Sigmoid colon (tissue), 7 donors: ENCODE data around the gene PARD3. TPM values are rescaled to one million over a fixed set of nuclear protein-coding genes. Genes with fewer than 3 reads are reported as not detected.

Experiments used
- DNase-seq: peaks from one replicate; pipeline ENCODE4 v3.0.0-alpha.2; 2019
- H3K27ac ChIP-seq, 4 donors: fragments of 200-600 bp; sonication (generic); one replicate each; pipeline ENCODE4 v1.5.1; 2016 to 2019; ENCODE audit warnings: mild to moderate bottlenecking in 1 of 4
- H3K27me3 ChIP-seq, 3 donors: fragments of 200-600 bp; sonication (generic); one replicate each; pipeline ENCODE4 v1.5.1; 2019; ENCODE audit warnings: mild to moderate bottlenecking in 1 of 3
- H3K36me3 ChIP-seq, 4 donors: fragments of 200-600 bp; sonication (generic); one replicate each; pipeline ENCODE4 v1.5.1; 2016 to 2019
- H3K4me1 ChIP-seq, 4 donors: fragments of 200-600 bp; sonication (generic); one replicate each; pipeline ENCODE4 v1.5.1; 2017 to 2019
- H3K4me3 ChIP-seq, 4 donors: fragments of 200-600 bp; sonication (generic); one replicate each; pipeline ENCODE4 v1.5.1; 2017 to 2019; ENCODE audit warnings: mild to moderate bottlenecking in 2 of 4, moderate library complexity in 1 of 4
- H3K9me3 ChIP-seq, 4 donors: fragments of 200-600 bp in 3 of 4; sonication (generic) in 3 of 4; one replicate each; pipeline versions ENCODE4 v1.5.1 to v1.6.1; 2013 to 2019
- EP300 ChIP-seq, 4 donors: sonication (generic); formaldehyde crosslinking; IDR thresholded peaks; one replicate each; pipeline ENCODE4 v1.6.1; 2017; ENCODE audit warnings: antibody characterized with exemption in 4 of 4
- POLR2A ChIP-seq, 2 donors: fragments of 450-650 bp; IDR thresholded peaks; one replicate each; pipeline ENCODE4 v1.6.1; 2016; ENCODE audit warnings: antibody characterized with exemption in 2 of 2, mild to moderate bottlenecking in 2 of 2, moderate library complexity in 2 of 2
- POLR2AphosphoS5 ChIP-seq, 4 donors: sonication (generic); formaldehyde crosslinking; IDR thresholded peaks; one replicate each; pipeline ENCODE4 v1.6.1; 2017; ENCODE audit warnings: antibody characterized with exemption in 4 of 4
- WGBS, 2 donors: extraction: QIAGEN DNeasy Blood & Tissue Kit; methylation state at CpG; one replicate each; pipeline ENCODE4 v1.1.7; 2013; 5-methylcytosine and 5-hydroxymethylcytosine counted together
- intact Hi-C: fragments of 100-400 bp; cut with DNase I; formaldehyde crosslinking; loops from one replicate; pipeline ENCODE4 v1.15.1; 2023
- polyA plus RNA-seq, 3 donors: library from polyadenylated mRNA; stranded (reverse); fragments of 200-250 nt; gene quantifications; one replicate each; pipeline ENCODE4 v1.2.3, GENCODE V29; 2013
- total RNA-seq, 4 donors: library from RNA; depleted of rRNA; stranded (reverse); fragments of >200 nt; gene quantifications; one replicate each; pipeline ENCODE4 v1.1.0, GENCODE V29; 2016
- TF ChIP-seq, protein P1 (sequence below), 4 experiments: fragments of 450-650 bp in 3 of 4; fragments of 200-600 bp in 1 of 4; IDR thresholded peaks; one replicate each; pipeline ENCODE4 v1.5.1; 2016 to 2019; ENCODE audit warnings: antibody characterized with exemption in 4 of 4, mild to moderate bottlenecking in 3 of 4, moderate library complexity in 2 of 4
- donor health status: healthy with polysubstance abuse.
- donor health status: Bipolar disorder and iron deficiency.
- donor health status: healthy.

Gene PARD3
- total and polyA plus RNA-seq, 7 donors, result 17.5 to 96.4 (median 75.9) TPM

DNA sequence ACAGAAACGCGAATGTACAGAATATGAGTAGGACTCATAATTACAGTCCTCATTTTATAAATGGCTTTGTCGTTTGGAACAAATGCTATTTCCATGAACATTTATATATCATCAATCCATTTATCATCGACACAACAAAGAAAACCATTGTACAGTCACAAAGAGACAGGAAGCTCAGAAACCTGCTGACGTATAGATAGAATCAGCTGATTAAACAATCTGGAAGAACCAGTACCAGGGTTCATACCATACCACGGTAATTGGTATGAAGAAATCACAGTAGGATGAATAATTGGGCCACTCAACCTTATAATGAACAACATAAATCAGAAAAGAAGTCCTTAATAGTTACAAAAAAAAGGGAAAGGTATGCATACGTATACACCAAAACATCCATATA, 295.0 kb downstream of the PARD3 start:
- 39 to 77% methylated on average over 7 of the region's 7 CpGs for WGBS, 2 donors
- Histone ChIP-seq H3K4me3 (no peak overlapping the region), H3K27me3 (no peaks in the 10 kb centered on the region), H3K4me1 (no peaks in the 10 kb centered on the region), H3K36me3 (peaks cover 0 to 6% (median 0%) of the 10 kb centered on the region in 4 donors), H3K9me3 (no peaks in the 10 kb centered on the region), H3K27ac (no peak overlapping the region)
- intact Hi-C loops, result no loop called here
- no peak for DNase-seq
- no peak for TF ChIP-seq EP300 (IDR thresholded peaks at IDR 0.05)
- TF ChIP-seq, protein P1, sequence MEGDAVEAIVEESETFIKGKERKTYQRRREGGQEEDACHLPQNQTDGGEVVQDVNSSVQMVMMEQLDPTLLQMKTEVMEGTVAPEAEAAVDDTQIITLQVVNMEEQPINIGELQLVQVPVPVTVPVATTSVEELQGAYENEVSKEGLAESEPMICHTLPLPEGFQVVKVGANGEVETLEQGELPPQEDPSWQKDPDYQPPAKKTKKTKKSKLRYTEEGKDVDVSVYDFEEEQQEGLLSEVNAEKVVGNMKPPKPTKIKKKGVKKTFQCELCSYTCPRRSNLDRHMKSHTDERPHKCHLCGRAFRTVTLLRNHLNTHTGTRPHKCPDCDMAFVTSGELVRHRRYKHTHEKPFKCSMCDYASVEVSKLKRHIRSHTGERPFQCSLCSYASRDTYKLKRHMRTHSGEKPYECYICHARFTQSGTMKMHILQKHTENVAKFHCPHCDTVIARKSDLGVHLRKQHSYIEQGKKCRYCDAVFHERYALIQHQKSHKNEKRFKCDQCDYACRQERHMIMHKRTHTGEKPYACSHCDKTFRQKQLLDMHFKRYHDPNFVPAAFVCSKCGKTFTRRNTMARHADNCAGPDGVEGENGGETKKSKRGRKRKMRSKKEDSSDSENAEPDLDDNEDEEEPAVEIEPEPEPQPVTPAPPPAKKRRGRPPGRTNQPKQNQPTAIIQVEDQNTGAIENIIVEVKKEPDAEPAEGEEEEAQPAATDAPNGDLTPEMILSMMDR (IDR thresholded peaks at IDR 0.05), result no peak
- TF ChIP-seq POLR2AphosphoS5 (IDR thresholded peaks at IDR 0.05), result no peak
- TF ChIP-seq POLR2A (IDR thresholded peaks at IDR 0.05), result no peak

DNA sequence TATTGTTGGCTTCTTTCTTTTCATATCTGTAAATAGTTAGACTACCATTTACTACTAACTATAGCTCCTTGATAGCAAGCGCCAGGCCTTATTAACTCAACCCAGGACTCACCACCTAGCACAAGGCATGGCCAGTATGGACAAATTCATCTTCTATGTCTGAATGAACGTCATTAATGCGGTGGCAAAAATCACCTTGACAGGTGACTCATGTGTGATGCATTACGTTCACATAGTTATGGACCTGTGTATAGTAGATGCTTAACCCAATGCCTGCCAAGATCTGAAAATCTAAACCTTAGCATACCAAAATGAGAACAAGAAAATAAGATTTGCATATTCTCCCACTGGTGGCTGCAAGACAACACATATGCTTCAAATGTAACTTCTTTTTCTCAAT, 300.8 kb downstream of the PARD3 start:
- H3K9me3 ChIP-seq, result no peaks in the 10 kb centered on the region
- DNase-seq, result no peak
- intact Hi-C loops, result no loop called here
- no peaks in the 10 kb centered on the region for H3K27me3 ChIP-seq
- H3K4me1 ChIP-seq, result no peaks in the 10 kb centered on the region
- no peak for TF ChIP-seq POLR2AphosphoS5 (IDR thresholded peaks at IDR 0.05)
- TF ChIP-seq, protein P1 (IDR thresholded peaks at IDR 0.05), result no peak
- TF ChIP-seq EP300 (IDR thresholded peaks at IDR 0.05), result no peak
- no peak for TF ChIP-seq POLR2A (IDR thresholded peaks at IDR 0.05)
- 96% methylated on average over 4 of the region's 4 CpGs for WGBS, 2 donors
- H3K36me3 ChIP-seq, result peaks cover 0 to 9% (median 0%) of the 10 kb centered on the region in 4 donors
- no peak overlapping the region for H3K4me3 ChIP-seq
- H3K27ac ChIP-seq, result no peak overlapping the region

DNA sequence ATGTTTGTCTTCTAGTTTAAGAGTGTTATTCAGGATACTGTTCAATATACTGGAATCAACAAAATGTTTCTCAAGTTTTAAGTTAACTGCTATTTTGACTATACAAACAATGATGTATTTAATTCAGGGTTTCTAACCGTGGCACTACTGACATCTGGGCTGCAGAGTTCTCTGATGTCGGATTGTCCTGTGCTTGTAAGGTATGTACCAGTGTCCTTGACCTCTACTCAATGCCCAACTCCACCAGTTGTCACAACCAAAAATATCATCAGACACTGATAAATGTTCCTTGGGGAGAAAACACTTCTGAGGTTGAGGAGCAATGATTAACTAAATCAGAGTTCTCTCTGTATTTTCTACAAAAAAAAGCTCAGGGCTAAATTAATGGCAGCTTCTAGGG, 301.5 kb downstream of the PARD3 start:
- Histone ChIP-seq H3K27me3 (no peaks in the 10 kb centered on the region), H3K36me3 (peaks cover 0 to 9% (median 0%) of the 10 kb centered on the region in 4 donors), H3K9me3 (no peaks in the 10 kb centered on the region), H3K27ac (no peak overlapping the region), H3K4me1 (no peaks in the 10 kb centered on the region), H3K4me3 (no peak overlapping the region)
- intact Hi-C loops, result no loop called here
- WGBS, 2 donors, result 93% methylated on average over 2 of the region's 2 CpGs
- no peak for DNase-seq
- no peak for TF ChIP-seq EP300 (IDR thresholded peaks at IDR 0.05)
- no peak for TF ChIP-seq POLR2AphosphoS5 (IDR thresholded peaks at IDR 0.05)
- TF ChIP-seq POLR2A (IDR thresholded peaks at IDR 0.05), result no peak
- TF ChIP-seq, protein P1 (IDR thresholded peaks at IDR 0.05), result no peak

DNA sequence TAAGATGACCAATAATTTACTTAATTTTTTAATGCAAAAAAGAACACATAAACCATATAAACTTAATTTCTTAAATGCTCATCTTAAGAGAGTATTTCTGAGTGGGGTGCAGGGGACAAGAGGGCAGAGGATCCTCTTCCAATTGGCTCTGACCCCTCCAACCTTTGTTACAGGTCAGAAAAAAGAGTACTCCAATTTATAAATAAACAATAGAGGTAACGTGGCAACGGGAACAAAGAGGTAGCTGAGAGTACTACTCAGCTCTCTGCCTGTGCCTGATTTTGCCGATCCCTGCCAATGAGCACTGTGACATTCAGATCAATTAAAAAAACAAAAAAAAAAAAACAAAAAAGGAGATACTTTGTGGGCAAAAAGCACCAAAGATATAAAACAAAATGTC, 307.9 kb downstream of the PARD3 start:
- H3K36me3 ChIP-seq, result no peaks in the 10 kb centered on the region
- H3K4me3 ChIP-seq, result no peak overlapping the region
- no peaks in the 10 kb centered on the region for H3K27me3 ChIP-seq
- intact Hi-C loops, result no loop called here
- DNase-seq, result no peak
- no peak for TF ChIP-seq POLR2A (IDR thresholded peaks at IDR 0.05)
- TF ChIP-seq POLR2AphosphoS5 (IDR thresholded peaks at IDR 0.05), result no peak
- TF ChIP-seq EP300 (IDR thresholded peaks at IDR 0.05), result no peak
- TF ChIP-seq, protein P1 (IDR thresholded peaks at IDR 0.05), result no peak
- H3K9me3 ChIP-seq, result no peaks in the 10 kb centered on the region
- H3K4me1 ChIP-seq, result peaks cover 0 to 8% (median 4%) of the 10 kb centered on the region in 4 donors
- H3K27ac ChIP-seq, result no peak overlapping the region
- WGBS, 2 donors, result 86 to 96% methylated on average over 3 of the region's 3 CpGs

DNA sequence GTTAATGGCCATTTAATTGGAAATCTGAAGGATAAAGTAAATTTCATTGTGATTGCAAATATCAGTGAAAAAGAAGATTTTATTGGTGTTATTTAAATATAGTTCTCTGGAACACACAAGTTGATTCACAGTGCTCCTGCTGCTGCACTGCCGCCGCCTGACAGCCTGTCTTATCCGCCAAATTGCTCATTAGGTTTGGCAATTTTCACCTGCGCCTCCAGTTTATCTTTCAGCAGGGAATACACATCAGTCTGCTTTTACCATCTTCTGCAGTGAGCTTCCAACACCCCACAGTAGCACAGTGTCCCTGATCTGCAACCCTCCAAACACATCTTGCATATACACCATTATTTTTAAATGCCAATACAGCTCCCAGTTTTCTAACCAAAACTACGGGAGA, 308.3 kb downstream of the PARD3 start:
- intact Hi-C loops, result no loop called here
- no peak overlapping the region for H3K4me3 ChIP-seq

More for the DNA sequence above, 308.3 kb downstream of the PARD3 start:
- 95 to 96% methylated on average over 5 of the region's 5 CpGs for WGBS, 2 donors
- no peak for DNase-seq
- no peaks in the 10 kb centered on the region for H3K36me3 ChIP-seq
- H3K27me3 ChIP-seq, result no peaks in the 10 kb centered on the region
- TF ChIP-seq, protein P1 (IDR thresholded peaks at IDR 0.05), result no peak
- no peak for TF ChIP-seq POLR2AphosphoS5 (IDR thresholded peaks at IDR 0.05)
- TF ChIP-seq EP300 (IDR thresholded peaks at IDR 0.05), result no peak
- no peak for TF ChIP-seq POLR2A (IDR thresholded peaks at IDR 0.05)
- no peaks in the 10 kb centered on the region for H3K9me3 ChIP-seq
- H3K27ac ChIP-seq, result no peak overlapping the region
- peaks cover 0 to 11% (median 4%) of the 10 kb centered on the region in 4 donors for H3K4me1 ChIP-seq
